A549 (cell line): ENCODE data around the gene CEPT1. TPM values are rescaled to one million over a fixed set of nuclear protein-coding genes. Genes with fewer than 3 reads are reported as not detected.

ENCODE experiments used
- ATAC-seq, 2 experiments: fragments of 200-7000 bp in 1 of 2; fragments of >200 bp in 1 of 2; cut with Nextera tagmentation in 1 of 2; cut with Tn5 transposase in 1 of 2; 3 replicates each; pipeline versions ENCODE4 v1.8.0 to v1.9.1; 2018 to 2020; ENCODE audit warnings: mild to moderate bottlenecking in 1 of 2, moderate library complexity in 1 of 2
- CTCF ChIA-PET: fragments of 300-600 bp; sonication (Branson Sonifier 250); formaldehyde crosslinking; extraction: SDS; loops from one replicate; lab custom pipeline; 2021; ENCODE audit warnings: antibody characterized with exemption, inconsistent platforms; lab: Yijun Ruan, JAX
- POLR2A ChIA-PET: fragments of 350-600 bp; formaldehyde crosslinking; extraction: SDS; loops from one replicate; lab custom pipeline; 2021; ENCODE audit warnings: antibody characterized with exemption, inconsistent platforms; lab: Yijun Ruan, JAX
- DNase-seq, 2 experiments: peaks; one replicate each; pipeline versions ENCODE4 v3.0.0 to v3.0.0-alpha.2; 2011 to 2016; ENCODE audit warnings: low read depth in 1 of 2, low spot score in 1 of 2
- FAIRE-seq: peaks from 2 replicates; lab custom pipeline; 2011; peaks lifted over from hg19 to GRCh38; lab: Jason Lieb, UNC
- H3K27ac ChIP-seq, 2 experiments: fragments of >200 bp; sonication (Bioruptor Twin); formaldehyde crosslinking; 3 replicates each; pipeline ENCODE4 v1.5.1; 2016 to 2017
- H3K4me1 ChIP-seq: fragments of >200 bp; sonication (Bioruptor Twin); formaldehyde crosslinking; 3 replicates; pipeline ENCODE4 v1.6.1; 2016
- H3K4me2 ChIP-seq: fragments of >200 bp; sonication (Bioruptor Twin); formaldehyde crosslinking; 3 replicates; pipeline ENCODE4 v1.6.1; 2016
- H3K4me3 ChIP-seq: fragments of >200 bp; sonication (Bioruptor Twin); formaldehyde crosslinking; 3 replicates; pipeline ENCODE4 v1.5.1; 2016
- H3K9me3 ChIP-seq: fragments of >200 bp; sonication (Bioruptor Twin); formaldehyde crosslinking; 3 replicates; pipeline ENCODE4 v1.6.1; 2016
- BHLHE40 ChIP-seq: IDR thresholded peaks from 2 replicates; pipeline ENCODE4 v1.6.1; 2012; ENCODE audit warnings: low read depth, low read length, inconsistent platforms
- CBX8 ChIP-seq: fragments of 200-600 bp; sonication (generic); IDR thresholded peaks from 2 replicates; pipeline ENCODE4 v1.6.1; 2016
- CEBPB ChIP-seq, 2 experiments: fragments of >200 bp in 1 of 2; sonication (Bioruptor Twin) in 1 of 2; formaldehyde crosslinking in 1 of 2; IDR thresholded peaks; 2 replicates each; pipeline ENCODE4 v1.6.1; 2012 to 2016
- EHF ChIP-seq: fragments of 250-450 bp; sonication (Bioruptor Pico); IDR thresholded peaks from 2 replicates; pipeline ENCODE4 v1.5.0; 2020; ENCODE audit warnings: mild to moderate bottlenecking
- EHMT2 ChIP-seq: fragments of 200-600 bp; sonication (generic); IDR thresholded peaks from 2 replicates; pipeline ENCODE4 v1.6.1; 2016; ENCODE audit warnings: antibody characterized with exemption, low read depth, mild to moderate bottlenecking, moderate library complexity
- ESRRA ChIP-seq: fragments of 150-350 bp; IDR thresholded peaks from 2 replicates; pipeline ENCODE4 v1.6.1; 2014; ENCODE audit warnings: mild to moderate bottlenecking, low read length, borderline replicate concordance
- FOSB ChIP-seq: fragments of 250-450 bp; sonication (Bioruptor Pico); IDR thresholded peaks from 2 replicates; pipeline ENCODE4 v1.5.0; 2020; ENCODE audit warnings: mild to moderate bottlenecking, moderate library complexity
- FOXS1 ChIP-seq: fragments of 250-450 bp; sonication (Bioruptor Pico); IDR thresholded peaks from 2 replicates; pipeline ENCODE4 v1.5.0; 2020; ENCODE audit warnings: mild to moderate bottlenecking, moderate library complexity
- HDAC2 ChIP-seq: fragments of 200-600 bp; sonication (generic); IDR thresholded peaks from 2 replicates; pipeline ENCODE4 v1.6.1; 2016
- HOXB13 ChIP-seq: fragments of 250-450 bp; sonication (Bioruptor Pico); IDR thresholded peaks from 2 replicates; pipeline ENCODE4 v1.5.0; 2020; ENCODE audit warnings: low read depth, mild to moderate bottlenecking, moderate library complexity
- KDM1A ChIP-seq: fragments of 200-600 bp; sonication (generic); IDR thresholded peaks from 2 replicates; pipeline ENCODE4 v1.6.1; 2016; ENCODE audit warnings: low read depth, mild to moderate bottlenecking
- MAFK ChIP-seq: fragments of 450-650 bp; IDR thresholded peaks from 2 replicates; pipeline ENCODE4 v1.6.1; 2014; ENCODE audit not compliant: partially characterized antibody
- NPAS2 ChIP-seq: fragments of 250-450 bp; sonication (Bioruptor Pico); IDR thresholded peaks from 2 replicates; pipeline ENCODE4 v1.8.0; 2022; ENCODE audit warnings: mild to moderate bottlenecking, moderate library complexity, borderline replicate concordance
- NR3C1 ChIP-seq: fragments of >200 bp; sonication (Bioruptor Twin); formaldehyde crosslinking; IDR thresholded peaks from 3 replicates; pipeline ENCODE4 v1.6.1; 2017
- PHF8 ChIP-seq: fragments of 200-600 bp; sonication (generic); IDR thresholded peaks from 2 replicates; pipeline ENCODE4 v1.6.1; 2016; ENCODE audit warnings: low read depth, mild to moderate bottlenecking, antibody characterized with exemption, moderate library complexity, borderline replicate concordance
- TFCP2L1 ChIP-seq: fragments of 250-450 bp; sonication (Bioruptor Pico); IDR thresholded peaks from 2 replicates; pipeline ENCODE4 v1.5.0; 2021; ENCODE audit warnings: mild to moderate bottlenecking
- ZNF302 ChIP-seq: fragments of 250-450 bp; sonication (Bioruptor Pico); IDR thresholded peaks from 2 replicates; pipeline ENCODE4 v1.9.0; 2021; ENCODE audit warnings: inconsistent platforms, mild to moderate bottlenecking, moderate library complexity
- ZSCAN20 ChIP-seq: fragments of 250-450 bp; sonication (Bioruptor Pico); IDR thresholded peaks from 2 replicates; pipeline ENCODE4 v1.8.0; 2022; ENCODE audit warnings: mild to moderate bottlenecking, moderate library complexity
- WGBS: methylation state at CpG from one replicate; pipeline ENCODE4 v1.1.6; 2017; ENCODE audit errors: missing lambda C conversion rate; 5-methylcytosine and 5-hydroxymethylcytosine counted together
- polyA plus RNA-seq, 4 experiments: library from polyadenylated mRNA; depleted of rRNA in 3 of 4; stranded (reverse); fragments of >200 nt; fragmentation: RNase III in 1 of 4; extraction: RNeasy Plus Mini Kit Qiagen cat#74134 plus additional on column Dnase treatment in 1 of 4; gene quantifications; 2 replicates in 3 of 4; 3 replicates in 1 of 4; pipeline ENCODE4 v1.2.3, GENCODE V29; 2011 to 2017
- TF ChIP-seq, protein P1 (sequence below): fragments of >200 bp; sonication (Bioruptor Twin); formaldehyde crosslinking; IDR thresholded peaks from 2 replicates; pipeline ENCODE4 v1.6.1; 2016
- TF ChIP-seq, protein P2 (sequence below): fragments of 450-650 bp; IDR thresholded peaks from 2 replicates; pipeline ENCODE4 v1.6.1; 2014; ENCODE audit warnings: antibody characterized with exemption
- TF ChIP-seq, protein P3 (sequence below): IDR thresholded peaks from 2 replicates; pipeline ENCODE4 v1.6.1; 2012; ENCODE audit warnings: low read depth, borderline replicate concordance
- TF ChIP-seq, protein P4 (sequence below): fragments of 150-350 bp; IDR thresholded peaks from 2 replicates; pipeline ENCODE4 v1.6.1; 2014; ENCODE audit warnings: low read depth, mild to moderate bottlenecking, low read length
- TF ChIP-seq, protein P5 (sequence below): fragments of >200 bp; sonication (Bioruptor Twin); formaldehyde crosslinking; IDR thresholded peaks from 3 replicates; pipeline ENCODE4 v1.5.1; 2016

The CEPT1 gene
- polyA plus RNA-seq, 2 of the 4 experiments (the other 2 are of a cell fraction) = 12.3 to 26.2 TPM

DNA sequence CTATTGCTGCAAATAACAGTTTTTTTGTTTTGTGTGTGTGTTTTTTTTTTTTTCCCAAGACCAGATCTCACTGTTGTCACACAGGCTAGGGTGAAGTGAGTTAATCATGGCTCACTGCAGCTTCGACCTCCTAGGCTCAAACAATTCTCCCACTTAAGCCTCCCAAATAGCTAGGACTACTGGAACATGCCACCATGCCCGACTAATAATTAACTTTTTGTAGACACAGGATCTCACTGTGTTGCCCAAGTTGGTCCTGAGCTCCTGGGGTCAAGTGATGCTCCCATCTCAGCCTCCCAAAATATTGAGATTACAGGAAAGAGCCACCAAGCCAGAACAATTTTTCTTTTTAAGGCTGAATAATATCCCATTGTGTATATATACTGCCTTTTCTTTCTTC is 35.0 kb upstream of the CEPT1 start:
- no peak overlapping the region for H3K4me3 ChIP-seq
- no peak for DNase-seq
- H3K9me3 ChIP-seq = peaks cover 3% of the 10 kb centered on the region; the same call in 1 of the 3 replicates
- no peak overlapping the region for H3K27ac ChIP-seq
- POLR2A ChIA-PET = no interaction called here
- TF ChIP-seq, protein P1, sequence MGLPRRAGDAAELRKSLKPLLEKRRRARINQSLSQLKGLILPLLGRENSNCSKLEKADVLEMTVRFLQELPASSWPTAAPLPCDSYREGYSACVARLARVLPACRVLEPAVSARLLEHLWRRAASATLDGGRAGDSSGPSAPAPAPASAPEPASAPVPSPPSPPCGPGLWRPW = no peak
- TF ChIP-seq FOXS1 (CRISPR knock-in tag) (no peak), NR3C1 (no peak), HOXB13 (CRISPR knock-in tag) (no peak), ZSCAN20 (CRISPR knock-in tag) (no peak), EHMT2 (no peak), ZNF302 (CRISPR knock-in tag) (no peak), MAFK (no peak), PHF8 (no peak), ESRRA (no peak), HDAC2 (no peak), CEBPB (IDR thresholded peaks at IDR 0.05) (no peak), CBX8 (no peak), FOSB (CRISPR knock-in tag) (no peak), NPAS2 (no peak)
- TF ChIP-seq, protein P2, sequence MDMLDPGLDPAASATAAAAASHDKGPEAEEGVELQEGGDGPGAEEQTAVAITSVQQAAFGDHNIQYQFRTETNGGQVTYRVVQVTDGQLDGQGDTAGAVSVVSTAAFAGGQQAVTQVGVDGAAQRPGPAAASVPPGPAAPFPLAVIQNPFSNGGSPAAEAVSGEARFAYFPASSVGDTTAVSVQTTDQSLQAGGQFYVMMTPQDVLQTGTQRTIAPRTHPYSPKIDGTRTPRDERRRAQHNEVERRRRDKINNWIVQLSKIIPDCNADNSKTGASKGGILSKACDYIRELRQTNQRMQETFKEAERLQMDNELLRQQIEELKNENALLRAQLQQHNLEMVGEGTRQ = no peak
- TF ChIP-seq, protein P3, sequence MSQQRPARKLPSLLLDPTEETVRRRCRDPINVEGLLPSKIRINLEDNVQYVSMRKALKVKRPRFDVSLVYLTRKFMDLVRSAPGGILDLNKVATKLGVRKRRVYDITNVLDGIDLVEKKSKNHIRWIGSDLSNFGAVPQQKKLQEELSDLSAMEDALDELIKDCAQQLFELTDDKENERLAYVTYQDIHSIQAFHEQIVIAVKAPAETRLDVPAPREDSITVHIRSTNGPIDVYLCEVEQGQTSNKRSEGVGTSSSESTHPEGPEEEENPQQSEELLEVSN = no peak
- no peak for ATAC-seq
- H3K4me2 ChIP-seq = no peak overlapping the region
- WGBS = 14% methylated on average over 2 of the region's 2 CpGs
- CTCF ChIA-PET = no interaction called here
- no peak for FAIRE-seq
- no peaks in the 10 kb centered on the region for H3K4me1 ChIP-seq

DNA sequence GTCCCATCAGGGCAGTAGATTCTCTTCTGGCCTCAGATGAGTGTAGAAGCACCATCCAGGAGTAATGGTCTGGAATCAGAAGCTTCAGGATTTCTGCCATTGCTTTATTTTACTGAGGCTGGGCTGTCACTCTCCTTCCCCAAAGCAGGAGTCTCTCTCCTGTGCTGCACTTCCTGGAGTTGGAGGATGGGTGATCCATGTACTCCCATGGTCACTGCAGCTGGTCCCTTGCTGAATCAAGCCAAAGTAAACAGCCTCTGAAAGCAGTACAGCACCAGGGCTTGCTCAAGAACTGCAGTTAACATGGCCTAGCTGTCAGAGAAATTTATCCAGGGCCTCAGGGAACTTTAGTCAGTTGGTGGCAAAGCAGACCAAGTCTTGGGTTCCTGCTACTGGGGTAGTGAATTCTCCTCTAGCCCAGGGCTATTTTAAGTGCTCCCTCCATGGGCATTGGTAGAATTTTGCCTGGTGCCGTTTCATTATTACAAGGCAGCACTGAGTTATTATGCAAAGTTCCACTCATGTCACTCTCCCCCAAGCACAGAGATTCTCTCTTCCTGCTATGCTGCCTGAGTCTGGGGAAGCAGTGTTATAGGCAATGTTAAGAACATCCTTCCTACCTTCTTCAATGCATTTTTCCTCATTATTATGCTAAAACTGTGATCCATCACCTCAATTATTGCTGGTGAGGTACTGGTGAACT is 29.7 kb upstream of the CEPT1 start:
- Histone ChIP-seq H3K4me3 (no peak overlapping the region), H3K4me2 (no peak overlapping the region), H3K4me1 (no peaks in the 10 kb centered on the region), H3K9me3 (no peaks in the 10 kb centered on the region), H3K27ac (no peak overlapping the region)
- WGBS = 75% methylated on average over 1 of the region's 1 CpG
- no peak for DNase-seq
- no peak for TF ChIP-seq KDM1A
- TF ChIP-seq ESRRA = no peak
- no peak for TF ChIP-seq HDAC2
- TF ChIP-seq TFCP2L1 (CRISPR knock-in tag) = no peak
- TF ChIP-seq FOSB (CRISPR knock-in tag) = no peak
- TF ChIP-seq, protein P4, sequence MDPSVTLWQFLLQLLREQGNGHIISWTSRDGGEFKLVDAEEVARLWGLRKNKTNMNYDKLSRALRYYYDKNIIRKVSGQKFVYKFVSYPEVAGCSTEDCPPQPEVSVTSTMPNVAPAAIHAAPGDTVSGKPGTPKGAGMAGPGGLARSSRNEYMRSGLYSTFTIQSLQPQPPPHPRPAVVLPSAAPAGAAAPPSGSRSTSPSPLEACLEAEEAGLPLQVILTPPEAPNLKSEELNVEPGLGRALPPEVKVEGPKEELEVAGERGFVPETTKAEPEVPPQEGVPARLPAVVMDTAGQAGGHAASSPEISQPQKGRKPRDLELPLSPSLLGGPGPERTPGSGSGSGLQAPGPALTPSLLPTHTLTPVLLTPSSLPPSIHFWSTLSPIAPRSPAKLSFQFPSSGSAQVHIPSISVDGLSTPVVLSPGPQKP = no peak
- TF ChIP-seq, protein P5, sequence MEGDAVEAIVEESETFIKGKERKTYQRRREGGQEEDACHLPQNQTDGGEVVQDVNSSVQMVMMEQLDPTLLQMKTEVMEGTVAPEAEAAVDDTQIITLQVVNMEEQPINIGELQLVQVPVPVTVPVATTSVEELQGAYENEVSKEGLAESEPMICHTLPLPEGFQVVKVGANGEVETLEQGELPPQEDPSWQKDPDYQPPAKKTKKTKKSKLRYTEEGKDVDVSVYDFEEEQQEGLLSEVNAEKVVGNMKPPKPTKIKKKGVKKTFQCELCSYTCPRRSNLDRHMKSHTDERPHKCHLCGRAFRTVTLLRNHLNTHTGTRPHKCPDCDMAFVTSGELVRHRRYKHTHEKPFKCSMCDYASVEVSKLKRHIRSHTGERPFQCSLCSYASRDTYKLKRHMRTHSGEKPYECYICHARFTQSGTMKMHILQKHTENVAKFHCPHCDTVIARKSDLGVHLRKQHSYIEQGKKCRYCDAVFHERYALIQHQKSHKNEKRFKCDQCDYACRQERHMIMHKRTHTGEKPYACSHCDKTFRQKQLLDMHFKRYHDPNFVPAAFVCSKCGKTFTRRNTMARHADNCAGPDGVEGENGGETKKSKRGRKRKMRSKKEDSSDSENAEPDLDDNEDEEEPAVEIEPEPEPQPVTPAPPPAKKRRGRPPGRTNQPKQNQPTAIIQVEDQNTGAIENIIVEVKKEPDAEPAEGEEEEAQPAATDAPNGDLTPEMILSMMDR = no peak
- no peak for TF ChIP-seq EHF (CRISPR knock-in tag)
- no peak for TF ChIP-seq ZSCAN20 (CRISPR knock-in tag)
- TF ChIP-seq BHLHE40 = no peak
- FAIRE-seq = no peak
- POLR2A ChIA-PET = no interaction called here
- no peak for ATAC-seq
- CTCF ChIA-PET = no interaction called here
